HepG2 (cell line): ENCODE results near the gene MYADML2. TPM values are rescaled to one million over a fixed set of nuclear protein-coding genes. Genes with fewer than 3 reads are reported as not detected.

ENCODE experiments used
- ATF3 ChIP-seq: sonication (generic); formaldehyde crosslinking; IDR thresholded peaks from 2 replicates; pipeline ENCODE4 v1.4.0; 2020; ENCODE audit warnings: missing genetic modification reagents
- ATRX ChIP-seq: sonication (generic); formaldehyde crosslinking; IDR thresholded peaks from 2 replicates; pipeline ENCODE4 v1.4.0; 2020; ENCODE audit warnings: missing genetic modification reagents, borderline replicate concordance
- BORCS8-MEF2B ChIP-seq: sonication (generic); formaldehyde crosslinking; IDR thresholded peaks from 2 replicates; pipeline ENCODE4 v1.8.0; 2022; ENCODE audit warnings: mild to moderate bottlenecking, missing genetic modification reagents
- FOXA1 ChIP-seq, 2 experiments: fragments of 450-650 bp in 1 of 2; sonication (generic) in 1 of 2; formaldehyde crosslinking in 1 of 2; IDR thresholded peaks; 2 replicates each; pipeline versions ENCODE4 v1.4.0 to v1.6.1; 2016 to 2020; ENCODE audit warnings: missing genetic modification reagents in 1 of 2
- GABPA ChIP-seq, 2 experiments: IDR thresholded peaks; 2 replicates each; pipeline ENCODE4 v1.6.1; 2011 to 2016; ENCODE audit warnings: low read depth in 2 of 2, low read length in 1 of 2, missing biosample characterization in 1 of 2, missing genetic modification characterization in 1 of 2
- HDAC2 ChIP-seq: sonication (generic); formaldehyde crosslinking; IDR thresholded peaks from 2 replicates; pipeline ENCODE4 v1.4.0; 2020; ENCODE audit warnings: missing genetic modification reagents
- HOXA3 ChIP-seq: sonication (generic); formaldehyde crosslinking; IDR thresholded peaks from 2 replicates; pipeline ENCODE4 v1.5.0; 2020; ENCODE audit warnings: missing genetic modification reagents
- MXI1 ChIP-seq: IDR thresholded peaks from 3 replicates; pipeline ENCODE4 v1.6.1; 2012; ENCODE audit warnings: low read depth, low read length, inconsistent platforms, borderline replicate concordance
- NFE2 ChIP-seq: sonication (generic); formaldehyde crosslinking; IDR thresholded peaks from 2 replicates; pipeline ENCODE4 v1.4.0; 2020; ENCODE audit warnings: missing genetic modification reagents
- NFE2L1 ChIP-seq: sonication (generic); formaldehyde crosslinking; IDR thresholded peaks from 2 replicates; pipeline ENCODE4 v1.4.0; 2020; ENCODE audit warnings: missing genetic modification reagents, mild to moderate bottlenecking, borderline replicate concordance
- NFE2L2 ChIP-seq: fragments of 150-350 bp; IDR thresholded peaks from 2 replicates; pipeline ENCODE4 v1.6.1; 2014; ENCODE audit warnings: low read length
- PHF20 ChIP-seq: sonication (generic); formaldehyde crosslinking; IDR thresholded peaks from 2 replicates; pipeline ENCODE4 v1.5.0; 2020; ENCODE audit warnings: mild to moderate bottlenecking, missing genetic modification reagents
- PLSCR1 ChIP-seq: sonication (generic); formaldehyde crosslinking; IDR thresholded peaks from 2 replicates; pipeline ENCODE4 v1.5.0; 2020; ENCODE audit warnings: missing genetic modification reagents, mild to moderate bottlenecking, borderline replicate concordance
- RFX3 ChIP-seq: IDR thresholded peaks from 2 replicates; pipeline ENCODE4 v1.6.1; 2016; ENCODE audit warnings: missing biosample characterization, missing genetic modification reagents
- ZBTB2 ChIP-seq: sonication (generic); formaldehyde crosslinking; IDR thresholded peaks from 2 replicates; pipeline ENCODE4 v1.8.0; 2022; ENCODE audit warnings: low read depth, missing genetic modification reagents
- ZBTB42 ChIP-seq: sonication (generic); formaldehyde crosslinking; IDR thresholded peaks from 2 replicates; pipeline ENCODE4 v1.5.0; 2020; ENCODE audit warnings: mild to moderate bottlenecking, missing genetic modification reagents
- ZNF318 ChIP-seq: sonication (generic); formaldehyde crosslinking; IDR thresholded peaks from 2 replicates; pipeline ENCODE4 v1.4.0; 2020; ENCODE audit warnings: mild to moderate bottlenecking, missing genetic modification reagents
- ZNF432 ChIP-seq: sonication (generic); formaldehyde crosslinking; IDR thresholded peaks from 2 replicates; pipeline ENCODE4 v1.5.0; 2020; ENCODE audit warnings: missing genetic modification reagents, mild to moderate bottlenecking, borderline replicate concordance
- ZNF724P ChIP-seq: sonication (generic); formaldehyde crosslinking; IDR thresholded peaks from 2 replicates; pipeline ENCODE4 v1.8.0; 2022; ENCODE audit warnings: missing genetic modification reagents, borderline replicate concordance
- polyA plus RNA-seq, 8 experiments: library from polyadenylated mRNA; depleted of rRNA in 3 of 8; stranded (reverse) in 7 of 8; unstranded in 1 of 8; fragments of >200 nt; fragmentation: Illumina TruSeq in 4 of 8; extraction: Trizol in 4 of 8; gene quantifications; 2 replicates each; pipeline versions ENCODE4 v1.2.1 to v1.2.3, GENCODE V29; 2011 to 2016; ENCODE audit warnings: low read depth in 4 of 8, missing spikeins in 1 of 8, mixed read lengths in 1 of 8; ENCODE audit not compliant: insufficient read depth in 1 of 8
- total RNA-seq, 5 experiments: library from RNA; depleted of rRNA; stranded (reverse); fragments of >200 nt; fragmentation: Illumina TruSeq; extraction: Trizol; gene quantifications; 2 replicates each; pipeline ENCODE4 v1.2.3, GENCODE V29; 2016; ENCODE audit warnings: low read depth in 1 of 5

MYADML2 gene
- total and polyA plus RNA-seq, 2 of the 13 experiments (the other 11 are each of a cell fraction or from before 2014, with no cell fraction given): not detected

GRCh38 chr17:81977211-81977808 lies 30.3 kb upstream of the MYADML2 start, which contains the start of gene ASPSCR1 (continued):
- TF ChIP-seq ZNF318 (CRISPR knock-in tag) (no peak), PHF20 (CRISPR knock-in tag) (peak; percentile 85), ZNF724P (CRISPR knock-in tag) (peak; percentile 85), HDAC2 (CRISPR knock-in tag) (no peak; the same call in 1 of the 2 replicates), NFE2 (CRISPR knock-in tag) (no peak), MXI1 (peak; percentile 98; the same call in 2 of the 3 replicates), RFX3 (no peak), ZBTB42 (CRISPR knock-in tag) (peak; percentile 26; the same call in 1 of the 2 replicates), HOXA3 (CRISPR knock-in tag) (peak; percentile 99), NFE2L1 (no peak), PLSCR1 (CRISPR knock-in tag) (no peak), BORCS8-MEF2B (CRISPR knock-in tag) (peak; percentile 91; the same call in 1 of the 2 replicates), GABPA (IDR thresholded peaks at IDR 0.05; ENCODE audit: low read depth, low read length) (peak; percentile 60), GABPA (CRISPR knock-in tag; IDR thresholded peaks at IDR 0.05; ENCODE audit: low read depth) (peak; percentile 68), ATRX (CRISPR knock-in tag) (no peak), ZNF432 (CRISPR knock-in tag) (no peak), NFE2L2 (no peak), FOXA1 (IDR thresholded peaks at IDR 0.05) (no peak), FOXA1 (CRISPR knock-in tag; IDR thresholded peaks at IDR 0.05) (peak; percentile 82), ATF3 (CRISPR knock-in tag) (no peak; the same call in 1 of the 2 replicates), ZBTB2 (CRISPR knock-in tag) (peak; percentile 96)
